ENCODE measurements around the gene ARSH. TPM values are rescaled to one million over a fixed set of nuclear protein-coding genes. Genes with fewer than 3 reads are reported as not detected.

The ARSH gene
- total and polyA plus RNA-seq, 2 of the 8 experiments (the other 6 are each of a cell fraction or from before 2014, with no cell fraction given): not detected

- TF ChIP-seq USF2 (IDR thresholded peaks at IDR 0.05; ENCODE audit: low read length) (no peak), RBBP5 (IDR thresholded peaks at IDR 0.05; ENCODE audit: borderline replicate concordance, low read depth, low read length) (no peak), ATF3 (IDR thresholded peaks at IDR 0.05; ENCODE audit: insufficient read depth, low read depth, low read length) (no peak)
These were observed 45.4 kb upstream of the ARSH start (continued) for GRCh38 chrX:2960861-2961515.

All from H1 (cell line).